NB4 (cell line): ENCODE results near the gene RANBP3L.
"Not testable (repeated sequence)": the region's sequence is repeated elsewhere in the genome, so short reads cannot be mapped to it uniquely, and the experiment has no call there.

ENCODE experiments used
- DNase-seq: peaks from one replicate; pipeline ENCODE4 v3.0.0; 2010; ENCODE audit warnings: low read depth
- H3K4me3 ChIP-seq: one replicate; pipeline ENCODE4 v1.5.1; 2011; ENCODE audit warnings: mild to moderate bottlenecking, low read depth, low read length, moderate library complexity
- CTCF ChIP-seq: IDR thresholded peaks from one replicate; pipeline ENCODE4 v1.5.1; 2012; ENCODE audit warnings: low read depth, low read length
- MAX ChIP-seq: IDR thresholded peaks from 2 replicates; pipeline ENCODE4 v1.6.1; 2011; ENCODE audit warnings: low read depth, low read length
- MYC ChIP-seq: IDR thresholded peaks from 2 replicates; pipeline ENCODE4 v1.6.1; 2011; ENCODE audit warnings: low read depth, low read length
- POLR2A ChIP-seq: IDR thresholded peaks from 2 replicates; pipeline ENCODE4 v1.6.1; 2011; ENCODE audit warnings: mild to moderate bottlenecking; ENCODE audit not compliant: insufficient read length; ENCODE audit errors: extremely low read depth

RANBP3L gene, protein sequence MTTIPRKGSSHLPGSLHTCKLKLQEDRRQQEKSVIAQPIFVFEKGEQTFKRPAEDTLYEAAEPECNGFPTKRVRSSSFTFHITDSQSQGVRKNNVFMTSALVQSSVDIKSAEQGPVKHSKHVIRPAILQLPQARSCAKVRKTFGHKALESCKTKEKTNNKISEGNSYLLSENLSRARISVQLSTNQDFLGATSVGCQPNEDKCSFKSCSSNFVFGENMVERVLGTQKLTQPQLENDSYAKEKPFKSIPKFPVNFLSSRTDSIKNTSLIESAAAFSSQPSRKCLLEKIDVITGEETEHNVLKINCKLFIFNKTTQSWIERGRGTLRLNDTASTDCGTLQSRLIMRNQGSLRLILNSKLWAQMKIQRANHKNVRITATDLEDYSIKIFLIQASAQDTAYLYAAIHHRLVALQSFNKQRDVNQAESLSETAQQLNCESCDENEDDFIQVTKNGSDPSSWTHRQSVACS

DNA sequence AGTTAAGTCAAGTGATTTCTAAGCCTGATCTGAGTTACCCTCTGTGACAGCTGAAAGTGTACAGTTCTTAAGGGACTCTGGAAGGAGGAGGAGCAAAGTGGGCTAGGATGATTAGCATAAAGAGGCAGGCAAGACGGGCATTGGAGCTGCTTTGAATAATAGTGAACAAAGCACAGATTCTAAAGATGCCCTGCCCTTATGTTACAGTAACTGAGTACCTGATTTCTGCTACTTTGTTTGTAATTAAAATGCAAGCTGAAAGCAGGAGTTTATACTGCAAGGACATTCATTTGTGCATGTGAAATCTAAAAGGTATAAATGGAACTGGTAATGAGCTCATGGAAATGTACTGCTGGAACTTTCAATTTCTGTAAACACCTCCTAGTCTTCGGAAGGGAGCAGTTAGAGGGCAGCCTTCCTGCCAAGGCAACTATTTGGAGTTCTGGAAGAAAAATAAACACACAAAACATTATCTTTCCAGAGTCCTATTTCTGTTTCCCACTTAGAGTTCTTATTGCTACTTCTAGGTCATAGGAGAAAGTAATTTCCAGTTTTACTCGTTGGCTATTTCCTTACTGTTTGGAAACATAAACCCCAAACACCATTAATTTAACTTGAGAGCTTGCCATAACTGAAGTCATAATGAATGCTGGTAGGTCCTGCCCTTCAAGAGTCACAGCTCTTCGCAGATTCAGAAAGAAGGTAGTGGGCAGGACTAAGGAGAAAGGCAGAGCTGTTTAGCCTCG lies at the start of gene RANBP3L:
TSS of gene RANBP3L (minus strand) at position 45 of the 746 bp plus-strand sequence. CDS start 486 bp downstream, outside the sequence.
- TF ChIP-seq POLR2A: no peak
- TF ChIP-seq MAX: no peak
- TF ChIP-seq MYC: no peak
- TF ChIP-seq CTCF: no peak
- peak; percentile 32 for DNase-seq
- no peak within 1 kb of the TSS for H3K4me3 ChIP-seq

DNA sequence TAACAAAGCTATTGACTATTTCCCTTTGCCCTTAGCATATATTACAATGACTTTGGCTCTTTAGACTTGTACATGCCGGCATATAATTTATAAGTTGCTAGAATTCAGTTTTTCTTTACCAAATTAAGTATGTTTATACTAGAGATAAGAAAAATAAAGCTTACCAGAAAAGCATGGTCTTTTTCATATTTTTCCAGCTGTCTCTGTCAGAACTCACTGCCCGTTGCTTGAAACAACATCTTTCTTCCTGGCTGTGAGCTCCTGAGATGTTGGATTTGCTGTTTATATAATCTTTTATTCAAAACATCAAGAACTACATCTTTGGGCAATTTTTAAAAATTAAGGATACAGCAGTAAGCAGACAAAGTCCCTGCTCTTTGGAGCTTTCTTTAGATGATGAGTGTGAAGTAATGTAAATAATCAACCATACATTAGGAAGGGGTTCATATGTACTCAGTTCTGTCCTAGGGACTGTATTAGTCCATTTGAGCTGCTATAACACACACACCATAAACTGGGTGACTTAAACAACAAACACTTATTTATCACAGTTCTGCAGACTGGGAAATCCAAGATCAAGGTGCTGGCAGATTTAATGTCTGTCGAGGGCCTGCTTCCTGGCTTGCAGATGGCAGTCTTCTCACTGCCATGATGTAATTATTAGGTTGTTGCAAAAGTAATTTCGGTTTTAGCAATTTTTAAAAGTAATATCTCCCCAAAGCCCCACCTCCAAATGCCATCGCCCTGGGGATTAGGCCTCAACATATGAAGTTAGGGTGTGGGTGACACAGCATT lies 45.4 kb upstream of the RANBP3L start:
- no peak for TF ChIP-seq MAX
- H3K4me3 ChIP-seq: no peak overlapping the region
- DNase-seq: no peak

DNA sequence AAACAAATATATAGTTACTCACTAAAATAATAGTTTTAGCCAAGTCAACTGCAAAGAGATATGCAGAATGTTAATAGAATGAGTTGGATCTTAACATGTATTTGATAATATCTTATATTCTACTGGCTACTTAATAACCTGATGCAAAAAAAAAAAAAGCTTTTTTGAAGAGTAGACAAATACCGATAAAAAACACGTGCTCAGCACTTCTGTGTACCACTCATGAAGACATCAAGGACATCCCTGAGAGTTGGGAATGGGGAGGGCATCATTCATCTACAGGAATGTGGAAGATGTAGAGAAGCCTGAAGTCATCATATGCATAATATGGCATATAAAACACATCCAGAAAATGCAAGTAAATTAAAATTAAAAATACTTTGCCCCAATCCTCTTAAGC lies 43.2 kb upstream of the RANBP3L start:
- TF ChIP-seq MYC (no peak), POLR2A (no peak), CTCF (no peak), MAX (no peak)
- DNase-seq: no peak
- no peak overlapping the region for H3K4me3 ChIP-seq

GRCh38 chr5:36341720-36342119 lies 40.0 kb upstream of the RANBP3L start:
- DNase-seq, H3K4me3 ChIP-seq: not testable (repeated sequence)

DNA sequence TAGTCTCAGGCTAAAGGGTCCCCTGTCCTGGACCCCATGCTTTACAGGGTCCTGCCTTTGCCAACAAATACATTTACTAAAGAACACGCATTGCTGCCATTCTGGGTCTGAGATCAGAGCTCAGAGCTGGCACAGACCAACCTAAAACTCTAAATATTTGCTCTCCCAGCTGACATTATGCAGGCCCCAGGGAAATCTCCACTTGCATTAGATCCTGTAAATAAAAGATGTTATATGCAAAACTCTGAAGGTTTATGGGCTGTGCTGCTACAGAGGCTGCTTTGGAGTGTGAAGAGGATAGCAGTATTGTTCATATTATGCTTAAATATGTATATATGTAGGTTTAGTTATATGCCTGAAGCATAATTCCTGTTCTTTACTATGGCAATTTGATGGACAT lies 35.9 kb upstream of the RANBP3L start:
- no peak for DNase-seq
- H3K4me3 ChIP-seq: no peak overlapping the region
- TF ChIP-seq CTCF (no peak), POLR2A (no peak), MYC (no peak), MAX (no peak)

DNA sequence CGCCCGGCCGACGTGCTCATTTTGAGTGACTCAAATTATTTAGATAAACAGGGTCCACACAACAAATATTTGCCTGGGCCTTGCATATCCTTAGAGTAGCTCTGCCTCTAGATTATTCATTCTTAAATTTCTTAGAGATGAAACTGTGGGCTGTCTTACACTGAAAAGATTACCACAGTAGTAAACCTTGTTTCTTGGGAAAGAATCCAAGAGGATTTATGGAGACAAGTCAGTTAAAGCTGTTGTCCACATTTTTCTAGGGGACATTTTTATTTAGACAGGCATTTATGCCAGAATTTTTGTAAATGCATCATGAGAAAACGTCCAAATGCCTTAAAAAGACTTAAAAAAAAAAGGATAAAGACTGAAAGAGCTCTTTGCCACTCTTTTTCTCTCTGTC lies 32.6 kb upstream of the RANBP3L start:
- H3K4me3 ChIP-seq: no peak overlapping the region
- TF ChIP-seq MYC (no peak), CTCF (no peak), MAX (no peak), POLR2A (no peak)
- no peak for DNase-seq

DNA sequence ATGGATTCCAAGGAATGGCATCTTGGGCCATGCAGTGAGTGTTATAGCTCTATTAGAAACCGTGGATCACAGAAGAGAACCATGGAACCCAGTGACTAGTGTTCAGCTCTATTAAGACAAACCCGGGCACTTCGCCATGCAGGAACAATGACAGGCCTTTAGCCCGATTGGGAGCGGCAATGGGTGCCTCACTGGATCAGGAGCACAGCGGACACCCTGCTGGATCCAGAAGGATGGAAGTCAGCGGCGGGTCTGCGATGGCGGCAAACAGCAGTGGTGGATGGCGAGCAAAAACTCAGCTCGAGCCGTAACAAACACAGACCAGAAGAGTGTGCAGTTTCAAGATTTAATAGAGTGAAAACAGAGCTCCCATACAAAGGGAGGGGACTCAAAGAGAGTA lies 31.0 kb upstream of the RANBP3L start:
- not testable (repeated sequence) for H3K4me3 ChIP-seq, DNase-seq
